ENCODE measurements around the gene B3GALT4.

DNA sequence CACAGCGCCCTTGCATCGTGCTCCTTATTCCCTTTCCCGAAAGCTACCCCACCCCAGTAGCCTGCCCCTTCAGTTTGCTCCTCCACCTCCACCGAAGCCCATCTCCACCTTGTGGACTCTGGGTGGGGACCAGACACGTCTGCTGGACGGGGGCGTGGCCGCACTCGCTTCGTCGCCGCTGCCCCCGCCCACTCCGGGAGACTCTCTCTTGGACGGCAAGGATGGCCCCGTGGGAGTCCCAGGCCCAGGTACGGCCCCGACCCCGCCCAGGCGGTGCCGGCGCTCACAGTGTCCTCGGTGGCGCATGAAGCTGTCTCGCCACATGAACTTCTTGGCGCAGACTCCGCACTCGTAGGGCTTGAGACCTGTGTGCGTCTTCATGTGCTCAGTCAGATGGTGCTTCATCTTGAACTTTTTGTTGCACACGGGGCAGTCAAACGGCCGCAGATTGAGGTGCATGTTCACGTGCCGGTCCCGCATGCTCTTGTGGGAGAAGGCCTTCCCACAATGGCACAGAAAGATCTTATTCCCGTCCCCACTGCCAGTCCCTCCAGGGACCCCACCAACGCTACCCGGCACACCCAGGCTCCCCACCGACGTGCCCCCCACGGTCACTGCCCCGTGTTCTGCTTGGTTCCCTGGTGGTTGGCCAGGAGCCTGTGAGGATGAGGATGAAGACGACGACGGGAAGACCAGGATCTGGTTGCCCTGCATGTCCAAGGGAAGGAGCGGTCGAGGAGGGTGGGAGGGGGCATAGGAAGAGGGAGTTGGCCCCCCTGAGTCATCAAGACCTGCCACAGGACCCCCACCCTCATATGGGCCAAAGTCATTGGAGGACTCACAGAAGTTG, 38.2 kb downstream of the B3GALT4 start:
- TF ChIP-seq, protein P1, sequence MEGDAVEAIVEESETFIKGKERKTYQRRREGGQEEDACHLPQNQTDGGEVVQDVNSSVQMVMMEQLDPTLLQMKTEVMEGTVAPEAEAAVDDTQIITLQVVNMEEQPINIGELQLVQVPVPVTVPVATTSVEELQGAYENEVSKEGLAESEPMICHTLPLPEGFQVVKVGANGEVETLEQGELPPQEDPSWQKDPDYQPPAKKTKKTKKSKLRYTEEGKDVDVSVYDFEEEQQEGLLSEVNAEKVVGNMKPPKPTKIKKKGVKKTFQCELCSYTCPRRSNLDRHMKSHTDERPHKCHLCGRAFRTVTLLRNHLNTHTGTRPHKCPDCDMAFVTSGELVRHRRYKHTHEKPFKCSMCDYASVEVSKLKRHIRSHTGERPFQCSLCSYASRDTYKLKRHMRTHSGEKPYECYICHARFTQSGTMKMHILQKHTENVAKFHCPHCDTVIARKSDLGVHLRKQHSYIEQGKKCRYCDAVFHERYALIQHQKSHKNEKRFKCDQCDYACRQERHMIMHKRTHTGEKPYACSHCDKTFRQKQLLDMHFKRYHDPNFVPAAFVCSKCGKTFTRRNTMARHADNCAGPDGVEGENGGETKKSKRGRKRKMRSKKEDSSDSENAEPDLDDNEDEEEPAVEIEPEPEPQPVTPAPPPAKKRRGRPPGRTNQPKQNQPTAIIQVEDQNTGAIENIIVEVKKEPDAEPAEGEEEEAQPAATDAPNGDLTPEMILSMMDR (IDR thresholded peaks at IDR 0.05): no peak
- TF ChIP-seq POLR2A (IDR thresholded peaks at IDR 0.05): no peak
